SK-N-SH (cell line): ENCODE results near the gene MNT. TPM values are rescaled to one million over a fixed set of nuclear protein-coding genes. Genes with fewer than 3 reads are reported as not detected.

Experiments used
- CTCF ChIA-PET: fragments of 300-600, 350-600 bp; formaldehyde crosslinking; extraction: SDS; loops from one replicate; lab custom pipeline; 2021; lab: Yijun Ruan, JAX
- POLR2A ChIA-PET: fragments of 350-600 bp; sonication (Branson Sonifier 250); formaldehyde crosslinking; extraction: SDS; loops from one replicate; lab custom pipeline; 2020; ENCODE audit warnings: antibody characterized with exemption, inconsistent platforms; lab: Yijun Ruan, JAX
- DNase-seq: peaks from one replicate; pipeline ENCODE4 v3.0.0; 2012
- H2AFZ ChIP-seq: fragments of 200-600 bp; sonication (generic); 2 replicates; pipeline ENCODE4 v1.8.1; 2016; ENCODE audit warnings: antibody characterized with exemption, mild to moderate bottlenecking, low read depth
- H3F3A ChIP-seq: fragments of 200-600 bp; sonication (generic); replicated peaks from 2 replicates; pipeline ENCODE3; 2016; ENCODE audit warnings: antibody characterized with exemption, mild to moderate bottlenecking; ENCODE audit not compliant: insufficient read depth
- H3K27ac ChIP-seq, 2 experiments: fragments of 200-500 bp in 1 of 2; fragments of 200-600 bp in 1 of 2; sonication (Bioruptor generic) in 1 of 2; sonication (generic), shearing (Covaris generic) in 1 of 2; 2 replicates each; pipeline versions ENCODE4 v1.5.1 to v1.6.1; 2014 to 2016; ENCODE audit warnings: low read depth in 2 of 2, inconsistent platforms in 1 of 2, low read length in 1 of 2, mild to moderate bottlenecking in 1 of 2, mixed read lengths in 1 of 2
- H3K27me3 ChIP-seq: fragments of 200-600 bp; sonication (generic), shearing (Covaris generic); 2 replicates; pipeline ENCODE4 v1.6.1; 2016; ENCODE audit warnings: mixed run types; ENCODE audit not compliant: insufficient read depth
- H3K36me3 ChIP-seq, 2 experiments: fragments of 200-500 bp in 1 of 2; fragments of 200-600 bp in 1 of 2; sonication (Bioruptor generic) in 1 of 2; sonication (generic) in 1 of 2; replicated peaks in 1 of 2; 2 replicates each; pipeline versions ENCODE3 to v1.5.1; 2014 to 2016; ENCODE audit warnings: low read length in 1 of 2, mild to moderate bottlenecking in 1 of 2; ENCODE audit not compliant: insufficient read depth in 2 of 2, control insufficient read depth in 1 of 2
- H3K4me1 ChIP-seq, 2 experiments: fragments of 200-500 bp in 1 of 2; fragments of 200-600 bp in 1 of 2; sonication (Bioruptor generic) in 1 of 2; sonication (generic), shearing (Covaris generic) in 1 of 2; 2 replicates each; pipeline versions ENCODE4 v1.5.1 to v1.6.1; 2014 to 2016; ENCODE audit warnings: low read depth in 1 of 2, low read length in 1 of 2, mixed run types in 1 of 2; ENCODE audit not compliant: insufficient read depth in 2 of 2, control insufficient read depth in 1 of 2
- H3K4me2 ChIP-seq: fragments of 200-600 bp; sonication (generic), shearing (Covaris generic); 2 replicates; pipeline ENCODE4 v1.6.1; 2017; ENCODE audit warnings: mixed run types
- H3K4me3 ChIP-seq, 2 experiments: fragments of 200-500 bp in 1 of 2; fragments of 200-600 bp in 1 of 2; sonication (Bioruptor generic) in 1 of 2; sonication (generic), shearing (Covaris generic) in 1 of 2; 2 replicates each; pipeline versions ENCODE4 v1.5.1 to v1.8.1; 2014 to 2016; ENCODE audit warnings: low read depth in 2 of 2, inconsistent platforms in 1 of 2, low read length in 1 of 2, mild to moderate bottlenecking in 1 of 2, mixed read lengths in 1 of 2, moderate library complexity in 1 of 2
- H3K79me2 ChIP-seq: fragments of 200-600 bp; sonication (generic); 2 replicates; pipeline ENCODE4 v1.8.1; 2017; ENCODE audit warnings: mild to moderate bottlenecking; ENCODE audit not compliant: insufficient read depth
- H3K9ac ChIP-seq: fragments of 200-600 bp; sonication (generic); 2 replicates; pipeline ENCODE4 v1.6.1; 2017; ENCODE audit warnings: mixed run types
- H3K9me2 ChIP-seq: fragments of 200-600 bp; sonication (generic); 2 replicates; pipeline ENCODE4 v1.6.1; 2017; ENCODE audit warnings: mixed run types
- H3K9me3 ChIP-seq: fragments of 200-600 bp; sonication (generic); 2 replicates; pipeline ENCODE4 v1.6.1; 2017; ENCODE audit warnings: mixed run types, mild to moderate bottlenecking, moderate library complexity
- H4K20me1 ChIP-seq: fragments of 200-600 bp; sonication (generic); 2 replicates; pipeline ENCODE4 v1.6.1; 2017; ENCODE audit warnings: mild to moderate bottlenecking, mixed run types; ENCODE audit not compliant: insufficient read depth
- FOSL2 ChIP-seq: IDR thresholded peaks from 2 replicates; pipeline ENCODE4 v1.4.0; 2012; ENCODE audit warnings: low read depth, mild to moderate bottlenecking, moderate library complexity, borderline replicate concordance
- GABPA ChIP-seq: IDR thresholded peaks from 2 replicates; pipeline ENCODE4 v1.4.0; 2012; ENCODE audit warnings: low read depth, mild to moderate bottlenecking
- GATA2 ChIP-seq: sonication (generic); formaldehyde crosslinking; IDR thresholded peaks from 2 replicates; pipeline ENCODE4 v1.5.0; 2020; ENCODE audit warnings: mild to moderate bottlenecking, missing genetic modification reagents
- JUND ChIP-seq: IDR thresholded peaks from 2 replicates; pipeline ENCODE4 v1.4.0; 2012
- NFIC ChIP-seq: IDR thresholded peaks from 2 replicates; pipeline ENCODE4 v1.4.0; 2012; ENCODE audit warnings: borderline replicate concordance
- NRF1 ChIP-seq: IDR thresholded peaks from 2 replicates; pipeline ENCODE4 v1.6.1; 2012; ENCODE audit warnings: low read depth, mild to moderate bottlenecking, low read length
- PBX3 ChIP-seq: IDR thresholded peaks from 2 replicates; pipeline ENCODE4; 2012
- RFX5 ChIP-seq: IDR thresholded peaks from 2 replicates; pipeline ENCODE4 v1.6.1; 2012; ENCODE audit warnings: mild to moderate bottlenecking, improper control_type of control experiment, low read length
- RXRA ChIP-seq: IDR thresholded peaks from 2 replicates; pipeline ENCODE4 v1.4.0; 2012; ENCODE audit warnings: low read depth, mild to moderate bottlenecking, borderline replicate concordance
- USF2 ChIP-seq: fragments of 150-350 bp; IDR thresholded peaks from 2 replicates; pipeline ENCODE4 v1.6.1; 2017; ENCODE audit warnings: antibody characterized with exemption, low read length, low read depth, borderline replicate concordance
- YY1 ChIP-seq: IDR thresholded peaks from 2 replicates; pipeline ENCODE4 v1.4.0; 2012; ENCODE audit warnings: low read depth, mild to moderate bottlenecking
- WGBS: methylation state at CpG from one replicate; pipeline ENCODE4 v1.1.6; 2017; ENCODE audit warnings: low lambda C conversion rate; 5-methylcytosine and 5-hydroxymethylcytosine counted together
- polyA plus RNA-seq, 3 experiments: library from polyadenylated mRNA; depleted of rRNA; stranded (reverse); fragments of >200 nt; gene quantifications; 2 replicates each; pipeline ENCODE4 v1.2.3, GENCODE V29; 2012
- TF ChIP-seq, protein P1 (sequence below): fragments of 150-350 bp; IDR thresholded peaks from 2 replicates; pipeline ENCODE4 v1.6.1; 2016; ENCODE audit warnings: mild to moderate bottlenecking, low read depth, low read length
- TF ChIP-seq, protein P2 (sequence below): IDR thresholded peaks from 2 replicates; pipeline ENCODE4 v1.6.1; 2012; ENCODE audit warnings: mild to moderate bottlenecking, low read depth, low read length, moderate library complexity
- TF ChIP-seq, protein P3 (sequence below): IDR thresholded peaks from 2 replicates; pipeline ENCODE4 v1.4.0; 2012; ENCODE audit warnings: low read depth, borderline replicate concordance

The MNT gene
- polyA plus RNA-seq, 1 of the 3 experiments (the other 2 are of a cell fraction): 7.1 TPM

- Histone ChIP-seq H3K9me2 (no peaks in the 10 kb centered on the region), H3K4me3 (peak within 1 kb of the TSS; percentile 98 to 99), H3K27ac (peak within 1 kb of the TSS; percentile 80 to 94), H3K9me3 (no peaks in the 10 kb centered on the region), H3K9ac (peak within 1 kb of the TSS; percentile 97), H3K4me2 (peak within 1 kb of the TSS; percentile 93), H3F3A (peaks cover 4% of the 10 kb centered on the region), H3K4me1 (peaks cover 6 to 17% of the 10 kb centered on the region in 2 experiments; a peak in 3 of 4 replicates), H2AFZ (peak within 1 kb of the TSS; percentile 85; the same call in 1 of the 2 replicates), H4K20me1 (peaks cover 14% of the 10 kb centered on the region), H3K79me2 (peaks cover 89% of the 10 kb centered on the region), H3K36me3 (peaks cover 37 to 39% of the 10 kb centered on the region in 2 experiments), H3K27me3 (no peaks in the 10 kb centered on the region)
- ChIA-PET CTCF (interaction anchor here (0.7 to 3.2 kb wide), 8 partner anchors 15 to 96 kb away, joined by 3 to 14 read pairs (median 4); no protein-coding TSS in a partner anchor), POLR2A (interaction anchor here (0.7 to 2.6 kb wide), 11 partner anchors 8 to 290 kb away, joined by 3 to 16 read pairs (median 4); partner anchors contain the start of genes SMG6 and SRR)
- TF ChIP-seq FOSL2 (no peak), NRF1 (0 out of 2 replicates have a peak, but pooled peaks have one; percentile 25), YY1 (peak; percentile 68)
- DNase-seq: peak; percentile 98
- WGBS: under 1% methylated on average over 29 of the region's 77 CpGs
Observed at GRCh38 chr17:2336852-2337543, 63.9 kb downstream of the MNT start, which contains the start of gene SGSM2. SGSM2 (plus strand) TSS chr17:2337501; CDS start chr17:2337689, 188 bp downstream.

DNA sequence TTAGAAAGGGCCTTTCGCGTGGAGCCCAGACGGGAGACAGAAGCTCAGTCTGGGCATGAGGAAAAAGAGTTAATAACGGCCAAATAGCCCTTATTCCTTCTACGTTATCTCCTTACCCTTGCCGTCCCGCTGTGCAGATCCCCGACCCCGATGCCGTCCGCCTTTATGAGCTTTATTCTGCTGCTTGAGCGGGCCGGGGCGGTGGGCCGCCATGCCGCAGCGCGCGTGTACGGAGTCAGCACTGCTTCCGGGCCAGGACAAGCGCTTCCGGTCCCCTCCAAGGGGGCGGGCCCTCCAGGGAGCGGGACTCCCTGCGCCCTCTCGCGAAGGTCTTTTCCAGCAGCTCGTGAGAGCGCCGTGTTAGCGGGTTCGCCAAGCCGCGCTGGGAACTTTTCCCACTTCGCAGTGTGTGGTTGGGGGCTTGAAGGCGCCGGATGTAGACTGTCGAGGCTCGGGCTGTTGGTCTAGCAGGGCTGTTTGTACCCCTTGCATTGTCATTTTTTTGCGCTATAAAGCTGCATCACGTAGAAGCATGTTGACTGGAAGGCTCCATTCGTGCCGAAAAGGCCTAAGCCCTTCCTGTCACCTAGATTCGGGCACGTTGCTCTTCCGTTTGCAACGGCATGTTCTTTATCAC is 64.5 kb downstream of the MNT start, which contains the start of gene TSR1:
Gene TSR1 (minus strand): TSS at position 243 of the 637 bp plus-strand sequence. CDS start 30 bp downstream, at position 213.
- peaks cover 83% of the 10 kb centered on the region for H3K79me2 ChIP-seq
- no peaks in the 10 kb centered on the region for H3K27me3 ChIP-seq
- H3K4me3 ChIP-seq: peak within 1 kb of the TSS; percentile 98 to 99
- H4K20me1 ChIP-seq: peaks cover 8% of the 10 kb centered on the region; the same call in 1 of the 2 replicates
- peaks cover 39 to 40% of the 10 kb centered on the region in 2 experiments for H3K36me3 ChIP-seq
- CTCF ChIA-PET: interaction anchor here (0.6 to 3.2 kb wide), 10 partner anchors 10 to 97 kb away, joined by 3 to 14 read pairs (median 4); no protein-coding TSS in a partner anchor
- WGBS: under 1% methylated on average over 20 of the region's 48 CpGs
- peaks cover 4% of the 10 kb centered on the region for H3F3A ChIP-seq
- H3K9me2 ChIP-seq: no peaks in the 10 kb centered on the region
- peak within 1 kb of the TSS; percentile 85 for H2AFZ ChIP-seq
- DNase-seq: peak; percentile 97
- peak within 1 kb of the TSS; percentile 80 to 94 for H3K27ac ChIP-seq
- peak within 1 kb of the TSS; percentile 93 for H3K4me2 ChIP-seq
- POLR2A ChIA-PET: interaction anchor here (0.7 to 2.6 kb wide), 11 partner anchors 9 to 290 kb away, joined by 3 to 16 read pairs (median 4); partner anchors contain the start of genes SMG6 and SRR
- peak within 1 kb of the TSS; percentile 97 for H3K9ac ChIP-seq
- H3K4me1 ChIP-seq: peaks cover 6 to 17% of the 10 kb centered on the region in 2 experiments; a peak in 3 of 4 replicates
- H3K9me3 ChIP-seq: no peaks in the 10 kb centered on the region
- TF ChIP-seq JUND (no peak), YY1 (peak; percentile 95), RXRA (no peak), PBX3 (no peak), RFX5 (no peak), NFIC (no peak), GABPA (peak; percentile 98), USF2 (no peak), FOSL2 (no peak), GATA2 (CRISPR knock-in tag) (no peak)
- TF ChIP-seq, protein P1, sequence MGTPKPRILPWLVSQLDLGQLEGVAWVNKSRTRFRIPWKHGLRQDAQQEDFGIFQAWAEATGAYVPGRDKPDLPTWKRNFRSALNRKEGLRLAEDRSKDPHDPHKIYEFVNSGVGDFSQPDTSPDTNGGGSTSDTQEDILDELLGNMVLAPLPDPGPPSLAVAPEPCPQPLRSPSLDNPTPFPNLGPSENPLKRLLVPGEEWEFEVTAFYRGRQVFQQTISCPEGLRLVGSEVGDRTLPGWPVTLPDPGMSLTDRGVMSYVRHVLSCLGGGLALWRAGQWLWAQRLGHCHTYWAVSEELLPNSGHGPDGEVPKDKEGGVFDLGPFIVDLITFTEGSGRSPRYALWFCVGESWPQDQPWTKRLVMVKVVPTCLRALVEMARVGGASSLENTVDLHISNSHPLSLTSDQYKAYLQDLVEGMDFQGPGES: no peak
- TF ChIP-seq, protein P2, sequence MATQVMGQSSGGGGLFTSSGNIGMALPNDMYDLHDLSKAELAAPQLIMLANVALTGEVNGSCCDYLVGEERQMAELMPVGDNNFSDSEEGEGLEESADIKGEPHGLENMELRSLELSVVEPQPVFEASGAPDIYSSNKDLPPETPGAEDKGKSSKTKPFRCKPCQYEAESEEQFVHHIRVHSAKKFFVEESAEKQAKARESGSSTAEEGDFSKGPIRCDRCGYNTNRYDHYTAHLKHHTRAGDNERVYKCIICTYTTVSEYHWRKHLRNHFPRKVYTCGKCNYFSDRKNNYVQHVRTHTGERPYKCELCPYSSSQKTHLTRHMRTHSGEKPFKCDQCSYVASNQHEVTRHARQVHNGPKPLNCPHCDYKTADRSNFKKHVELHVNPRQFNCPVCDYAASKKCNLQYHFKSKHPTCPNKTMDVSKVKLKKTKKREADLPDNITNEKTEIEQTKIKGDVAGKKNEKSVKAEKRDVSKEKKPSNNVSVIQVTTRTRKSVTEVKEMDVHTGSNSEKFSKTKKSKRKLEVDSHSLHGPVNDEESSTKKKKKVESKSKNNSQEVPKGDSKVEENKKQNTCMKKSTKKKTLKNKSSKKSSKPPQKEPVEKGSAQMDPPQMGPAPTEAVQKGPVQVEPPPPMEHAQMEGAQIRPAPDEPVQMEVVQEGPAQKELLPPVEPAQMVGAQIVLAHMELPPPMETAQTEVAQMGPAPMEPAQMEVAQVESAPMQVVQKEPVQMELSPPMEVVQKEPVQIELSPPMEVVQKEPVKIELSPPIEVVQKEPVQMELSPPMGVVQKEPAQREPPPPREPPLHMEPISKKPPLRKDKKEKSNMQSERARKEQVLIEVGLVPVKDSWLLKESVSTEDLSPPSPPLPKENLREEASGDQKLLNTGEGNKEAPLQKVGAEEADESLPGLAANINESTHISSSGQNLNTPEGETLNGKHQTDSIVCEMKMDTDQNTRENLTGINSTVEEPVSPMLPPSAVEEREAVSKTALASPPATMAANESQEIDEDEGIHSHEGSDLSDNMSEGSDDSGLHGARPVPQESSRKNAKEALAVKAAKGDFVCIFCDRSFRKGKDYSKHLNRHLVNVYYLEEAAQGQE: peak; percentile 76
- TF ChIP-seq, protein P3, sequence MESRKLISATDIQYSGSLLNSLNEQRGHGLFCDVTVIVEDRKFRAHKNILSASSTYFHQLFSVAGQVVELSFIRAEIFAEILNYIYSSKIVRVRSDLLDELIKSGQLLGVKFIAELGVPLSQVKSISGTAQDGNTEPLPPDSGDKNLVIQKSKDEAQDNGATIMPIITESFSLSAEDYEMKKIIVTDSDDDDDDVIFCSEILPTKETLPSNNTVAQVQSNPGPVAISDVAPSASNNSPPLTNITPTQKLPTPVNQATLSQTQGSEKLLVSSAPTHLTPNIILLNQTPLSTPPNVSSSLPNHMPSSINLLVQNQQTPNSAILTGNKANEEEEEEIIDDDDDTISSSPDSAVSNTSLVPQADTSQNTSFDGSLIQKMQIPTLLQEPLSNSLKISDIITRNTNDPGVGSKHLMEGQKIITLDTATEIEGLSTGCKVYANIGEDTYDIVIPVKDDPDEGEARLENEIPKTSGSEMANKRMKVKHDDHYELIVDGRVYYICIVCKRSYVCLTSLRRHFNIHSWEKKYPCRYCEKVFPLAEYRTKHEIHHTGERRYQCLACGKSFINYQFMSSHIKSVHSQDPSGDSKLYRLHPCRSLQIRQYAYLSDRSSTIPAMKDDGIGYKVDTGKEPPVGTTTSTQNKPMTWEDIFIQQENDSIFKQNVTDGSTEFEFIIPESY: peak; percentile 88
